Nephron (organoid): ENCODE measurements around the gene HIPK2.

Source experiments
- H3K27ac Mint-ChIP-seq, 3 experiments: 2 replicates each; pipeline ENCODE4 v1.8.0; 2020; ENCODE audit warnings: mixed read lengths in 3 of 3, mild to moderate bottlenecking in 2 of 3, moderate library complexity in 1 of 3
- H3K27me3 Mint-ChIP-seq: 2 replicates; pipeline ENCODE4 v1.8.0; 2021; ENCODE audit warnings: low read depth, mild to moderate bottlenecking, moderate library complexity, mixed read lengths
- H3K36me3 Mint-ChIP-seq: 2 replicates; pipeline ENCODE4 v1.8.0; 2020; ENCODE audit warnings: low read depth, mixed read lengths
- H3K4me1 Mint-ChIP-seq: 2 replicates; pipeline ENCODE4 v1.8.0; 2020; ENCODE audit warnings: mixed read lengths
- H3K4me3 Mint-ChIP-seq, 3 experiments: 2 replicates each; pipeline ENCODE4 v1.8.0; 2020; ENCODE audit warnings: mild to moderate bottlenecking in 3 of 3, mixed read lengths in 3 of 3, moderate library complexity in 2 of 3
- H3K9me3 Mint-ChIP-seq: 2 replicates; pipeline ENCODE4 v1.8.0; 2020; ENCODE audit warnings: mixed read lengths
- TF ChIP-seq, protein P1 (sequence below), 3 experiments: fragments of 200-600 bp; sonication (generic); IDR thresholded peaks; one replicate each; pipeline ENCODE4 v1.5.0; 2021; ENCODE audit warnings: antibody characterized with exemption in 3 of 3; ENCODE audit not compliant: unreplicated experiment in 3 of 3

Gene HIPK2

DNA sequence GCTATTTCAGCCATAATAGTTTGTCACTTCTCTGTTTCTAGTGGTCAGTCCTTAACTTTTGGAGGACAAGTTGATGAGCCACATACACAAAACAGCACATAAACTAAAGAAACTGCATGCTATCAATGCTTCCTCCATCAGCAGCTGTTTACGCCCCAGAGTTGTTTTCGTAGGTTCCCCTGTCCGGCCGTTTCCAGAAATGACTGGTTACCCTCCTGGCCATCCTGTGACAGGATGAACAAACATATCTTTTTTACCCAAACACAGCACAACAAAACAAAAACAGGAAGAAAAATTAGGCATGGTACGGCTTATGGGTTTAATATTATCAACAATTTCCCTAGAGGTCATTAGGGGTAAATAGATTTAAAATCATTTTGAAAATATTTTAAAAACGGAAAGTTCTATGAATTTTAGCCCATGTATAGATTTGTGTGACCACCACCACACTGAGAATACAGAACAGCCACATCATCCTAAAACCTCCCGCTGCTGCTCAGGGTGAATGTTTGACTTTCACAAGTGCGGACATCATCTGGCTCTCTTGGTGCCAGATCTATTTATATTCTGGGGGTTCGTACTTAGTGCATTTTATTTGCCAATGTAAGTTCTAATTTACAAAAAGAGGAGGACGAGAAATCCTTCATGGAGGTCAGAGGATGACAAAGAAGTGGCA lies 74.8 kb downstream of the HIPK2 start:
- TF ChIP-seq, protein P1, sequence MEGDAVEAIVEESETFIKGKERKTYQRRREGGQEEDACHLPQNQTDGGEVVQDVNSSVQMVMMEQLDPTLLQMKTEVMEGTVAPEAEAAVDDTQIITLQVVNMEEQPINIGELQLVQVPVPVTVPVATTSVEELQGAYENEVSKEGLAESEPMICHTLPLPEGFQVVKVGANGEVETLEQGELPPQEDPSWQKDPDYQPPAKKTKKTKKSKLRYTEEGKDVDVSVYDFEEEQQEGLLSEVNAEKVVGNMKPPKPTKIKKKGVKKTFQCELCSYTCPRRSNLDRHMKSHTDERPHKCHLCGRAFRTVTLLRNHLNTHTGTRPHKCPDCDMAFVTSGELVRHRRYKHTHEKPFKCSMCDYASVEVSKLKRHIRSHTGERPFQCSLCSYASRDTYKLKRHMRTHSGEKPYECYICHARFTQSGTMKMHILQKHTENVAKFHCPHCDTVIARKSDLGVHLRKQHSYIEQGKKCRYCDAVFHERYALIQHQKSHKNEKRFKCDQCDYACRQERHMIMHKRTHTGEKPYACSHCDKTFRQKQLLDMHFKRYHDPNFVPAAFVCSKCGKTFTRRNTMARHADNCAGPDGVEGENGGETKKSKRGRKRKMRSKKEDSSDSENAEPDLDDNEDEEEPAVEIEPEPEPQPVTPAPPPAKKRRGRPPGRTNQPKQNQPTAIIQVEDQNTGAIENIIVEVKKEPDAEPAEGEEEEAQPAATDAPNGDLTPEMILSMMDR (IDR thresholded peaks at IDR 0.05; ENCODE audit: unreplicated experiment in 3 of 3): no peak
- Mint-ChIP-seq H3K4me1 (peaks cover 51% of the 10 kb centered on the region), H3K27ac (peak overlapping the region; percentile 35 to 80 (median 43)), H3K36me3 (peaks cover 60% of the 10 kb centered on the region), H3K4me3 (no peak overlapping the region), H3K9me3 (no peaks in the 10 kb centered on the region), H3K27me3 (no peaks in the 10 kb centered on the region)

DNA sequence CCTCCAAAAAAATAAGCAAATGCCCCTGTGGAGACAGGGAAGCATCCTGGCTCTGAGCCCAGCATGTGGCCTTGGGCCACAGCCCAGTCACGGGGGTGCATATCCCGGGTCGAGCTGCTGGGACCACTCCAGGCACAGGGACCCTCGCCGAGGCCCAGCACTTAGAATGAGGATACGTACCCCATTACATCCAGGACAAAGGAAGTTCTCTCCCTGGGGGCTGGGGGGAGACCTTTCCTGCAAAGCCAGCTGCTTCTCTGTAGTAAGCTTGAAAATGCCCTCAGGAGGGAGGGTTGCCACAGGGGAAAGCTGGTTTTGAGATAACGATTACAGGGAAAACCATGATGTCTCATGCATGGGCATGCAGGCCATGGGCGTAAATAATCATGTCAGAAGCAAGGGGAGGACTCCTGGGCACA lies 75.5 kb downstream of the HIPK2 start:
- no peaks in the 10 kb centered on the region for H3K9me3 Mint-ChIP-seq
- TF ChIP-seq, protein P1 (IDR thresholded peaks at IDR 0.05; ENCODE audit: unreplicated experiment in 3 of 3): no peak
- no peaks in the 10 kb centered on the region for H3K27me3 Mint-ChIP-seq
- H3K36me3 Mint-ChIP-seq: peaks cover 55% of the 10 kb centered on the region
- H3K27ac Mint-ChIP-seq: peak overlapping the region in 2 of 3 experiments; percentile 35 to 80
- H3K4me3 Mint-ChIP-seq: no peak overlapping the region
- peaks cover 51% of the 10 kb centered on the region for H3K4me1 Mint-ChIP-seq

DNA sequence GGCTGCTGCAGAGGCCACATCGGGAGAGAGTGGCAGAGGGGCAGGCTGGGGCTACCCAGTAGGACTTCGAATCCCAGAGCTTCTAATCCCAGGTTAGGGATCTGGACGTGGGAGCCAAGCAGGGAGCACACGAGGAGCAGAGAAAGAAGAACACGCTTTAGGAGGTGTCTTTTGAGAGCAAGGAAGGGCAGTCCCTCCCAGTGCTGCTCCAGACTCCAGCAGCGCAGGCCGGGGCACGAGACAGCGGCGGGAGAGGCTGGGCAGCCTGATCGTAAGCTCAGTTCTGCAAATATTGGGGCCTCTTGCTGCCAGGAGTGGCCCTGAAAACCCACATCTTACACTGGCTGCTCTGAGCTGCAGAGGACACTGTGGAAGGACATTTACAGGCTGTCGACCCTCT lies 75.9 kb downstream of the HIPK2 start:
- Mint-ChIP-seq H3K36me3 (peaks cover 53% of the 10 kb centered on the region), H3K9me3 (no peaks in the 10 kb centered on the region), H3K27me3 (no peaks in the 10 kb centered on the region), H3K4me3 (no peak overlapping the region), H3K27ac (peak overlapping the region; percentile 35 to 60 (median 43)), H3K4me1 (peaks cover 55% of the 10 kb centered on the region)
- TF ChIP-seq, protein P1 (IDR thresholded peaks at IDR 0.05; ENCODE audit: unreplicated experiment in 3 of 3): no peak

DNA sequence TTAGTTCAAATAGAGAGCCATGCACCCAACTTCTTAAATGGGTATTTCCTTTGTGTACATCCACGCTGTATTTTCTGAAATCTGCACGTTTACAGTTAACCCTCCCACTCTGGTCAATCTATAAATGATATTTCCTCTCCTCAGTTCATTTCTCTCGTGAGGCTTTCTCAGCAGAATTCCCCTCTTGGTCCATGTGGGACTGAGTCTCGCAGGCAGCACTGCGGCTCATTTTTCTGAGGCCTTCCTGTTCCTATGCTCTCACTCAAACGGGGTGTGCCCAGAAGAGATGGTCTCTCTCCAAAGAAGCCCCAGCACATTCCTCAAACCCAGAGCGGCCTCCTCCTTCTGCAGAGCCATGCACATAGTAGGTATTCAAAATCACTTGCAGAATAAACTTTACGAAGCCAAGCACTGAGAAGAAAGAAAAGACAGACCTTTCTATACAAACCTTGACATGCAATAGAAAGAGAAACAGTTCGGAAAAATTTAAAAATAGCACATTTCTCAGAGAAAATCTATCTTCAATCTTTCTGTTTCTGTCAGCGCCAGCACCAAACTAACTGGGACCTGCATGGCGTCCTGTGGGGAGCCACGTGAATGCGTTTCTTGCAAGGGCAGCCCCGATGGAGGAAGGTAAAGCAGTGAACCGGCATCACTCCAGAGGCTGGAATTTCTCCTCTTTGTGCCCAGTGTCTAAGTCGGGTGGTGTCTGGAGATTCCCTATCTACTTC lies 77.1 kb downstream of the HIPK2 start:
- Mint-ChIP-seq H3K27me3 (no peaks in the 10 kb centered on the region), H3K4me1 (peaks cover 54% of the 10 kb centered on the region), H3K9me3 (no peaks in the 10 kb centered on the region), H3K4me3 (no peak overlapping the region), H3K36me3 (peaks cover 46% of the 10 kb centered on the region), H3K27ac (peak overlapping the region in 2 of 3 experiments; percentile 43 to 52)
- TF ChIP-seq, protein P1 (IDR thresholded peaks at IDR 0.05; ENCODE audit: unreplicated experiment in 3 of 3): no peak

DNA sequence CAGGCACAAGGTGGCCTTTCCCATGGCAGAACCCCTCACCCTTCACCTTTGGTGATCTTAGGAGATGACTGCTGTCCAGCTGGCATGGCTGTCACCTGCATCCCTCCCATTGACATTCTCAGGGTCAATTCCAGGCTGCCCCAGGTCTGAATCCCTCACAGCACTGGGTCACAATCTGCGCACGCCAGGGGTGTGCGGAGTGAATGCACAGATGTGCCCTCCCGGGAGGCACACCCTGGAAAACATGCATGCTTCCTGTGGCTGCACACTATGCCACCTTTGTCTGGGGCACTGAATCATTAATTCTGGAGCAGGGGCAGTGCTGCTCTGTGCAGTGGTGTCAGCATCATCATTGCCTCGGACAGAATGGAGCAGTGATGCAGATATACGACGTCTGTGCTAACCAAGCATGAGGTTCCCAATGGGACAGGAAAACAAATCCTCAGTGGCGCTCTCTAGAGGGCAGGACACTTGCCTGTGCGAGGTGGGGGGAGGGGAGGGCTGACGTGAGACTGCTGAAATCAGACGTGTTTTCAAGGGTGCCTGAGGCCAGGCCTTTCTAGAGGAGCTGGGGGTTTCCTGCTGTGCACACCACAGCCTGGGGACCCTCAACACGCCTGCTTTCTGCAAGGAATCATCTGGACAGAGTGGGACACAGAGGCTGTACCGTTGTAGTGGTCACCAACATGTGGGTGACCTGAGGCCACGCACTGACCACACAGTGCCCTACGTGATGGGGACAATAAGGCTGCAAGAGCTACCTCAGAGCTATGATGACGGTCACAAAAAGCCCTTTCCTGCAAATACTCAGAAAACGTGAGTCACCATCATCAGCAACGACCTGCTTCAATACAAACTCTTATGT lies 77.9 kb downstream of the HIPK2 start:
- peaks cover 46% of the 10 kb centered on the region for H3K36me3 Mint-ChIP-seq
- no peak overlapping the region for H3K4me3 Mint-ChIP-seq
- H3K27me3 Mint-ChIP-seq: no peaks in the 10 kb centered on the region
- no peaks in the 10 kb centered on the region for H3K9me3 Mint-ChIP-seq
- H3K27ac Mint-ChIP-seq: peak overlapping the region in 1 of 3 experiments; percentile 52
- peaks cover 62% of the 10 kb centered on the region for H3K4me1 Mint-ChIP-seq
- TF ChIP-seq, protein P1 (IDR thresholded peaks at IDR 0.05; ENCODE audit: unreplicated experiment in 3 of 3): no peak
